HepG2 (cell line): ENCODE results near the gene NME2. TPM values are rescaled to one million over a fixed set of nuclear protein-coding genes. Genes with fewer than 3 reads are reported as not detected.

ENCODE experiments used
- ARID4A ChIP-seq: sonication (generic); formaldehyde crosslinking; IDR thresholded peaks from 2 replicates; pipeline ENCODE4 v1.5.0; 2020; ENCODE audit warnings: mild to moderate bottlenecking, missing genetic modification reagents, borderline replicate concordance
- BCL3 ChIP-seq: sonication (generic); formaldehyde crosslinking; IDR thresholded peaks from 2 replicates; pipeline ENCODE4 v1.5.1; 2020; ENCODE audit warnings: mild to moderate bottlenecking, missing genetic modification reagents, moderate library complexity
- CREM ChIP-seq, 2 experiments: sonication (generic) in 1 of 2; formaldehyde crosslinking in 1 of 2; IDR thresholded peaks; 2 replicates each; pipeline versions ENCODE4 v1.4.0 to v1.6.1; 2016 to 2020; ENCODE audit warnings: antibody characterized with exemption in 1 of 2, mild to moderate bottlenecking in 1 of 2, missing genetic modification reagents in 1 of 2
- FIP1L1 ChIP-seq: fragments of 200-400 bp; formaldehyde crosslinking; IDR thresholded peaks from 2 replicates; pipeline ENCODE4 v1.6.1; 2018; ENCODE audit warnings: low read depth, mild to moderate bottlenecking, low read length, moderate library complexity, borderline replicate concordance; ENCODE audit not compliant: insufficient read depth
- RELA ChIP-seq: sonication (generic); formaldehyde crosslinking; IDR thresholded peaks from 2 replicates; pipeline ENCODE4 v1.4.0; 2020; ENCODE audit warnings: missing genetic modification reagents
- TFAP4 ChIP-seq: sonication (generic); IDR thresholded peaks from 2 replicates; pipeline ENCODE4 v1.6.1; 2016; ENCODE audit warnings: low read depth, borderline replicate concordance
- YY1 ChIP-seq: IDR thresholded peaks from 2 replicates; pipeline ENCODE4 v1.6.1; 2011; ENCODE audit warnings: low read length, low read depth, moderate library complexity, mild to moderate bottlenecking; ENCODE audit not compliant: insufficient read depth, insufficient replicate concordance
- ZFP36 ChIP-seq: fragments of 150-350 bp; IDR thresholded peaks from 2 replicates; pipeline ENCODE4 v1.6.1; 2018; ENCODE audit warnings: borderline replicate concordance, low read length, low read depth; ENCODE audit not compliant: partially characterized antibody
- ZIK1 ChIP-seq: sonication (generic); formaldehyde crosslinking; IDR thresholded peaks from 2 replicates; pipeline ENCODE4 v1.5.0; 2020; ENCODE audit warnings: mild to moderate bottlenecking, low read depth, missing genetic modification reagents, borderline replicate concordance
- ZNF263 ChIP-seq: sonication (generic); formaldehyde crosslinking; IDR thresholded peaks from 2 replicates; pipeline ENCODE4 v1.4.0; 2020; ENCODE audit warnings: missing genetic modification reagents
- polyA plus RNA-seq, 8 experiments: library from polyadenylated mRNA; depleted of rRNA in 3 of 8; stranded (reverse) in 7 of 8; unstranded in 1 of 8; fragments of >200 nt; fragmentation: Illumina TruSeq in 4 of 8; extraction: Trizol in 4 of 8; gene quantifications; 2 replicates each; pipeline versions ENCODE4 v1.2.1 to v1.2.3, GENCODE V29; 2011 to 2016; ENCODE audit warnings: low read depth in 4 of 8, missing spikeins in 1 of 8, mixed read lengths in 1 of 8; ENCODE audit not compliant: insufficient read depth in 1 of 8
- total RNA-seq, 5 experiments: library from RNA; depleted of rRNA; stranded (reverse); fragments of >200 nt; fragmentation: Illumina TruSeq; extraction: Trizol; gene quantifications; 2 replicates each; pipeline ENCODE4 v1.2.3, GENCODE V29; 2016; ENCODE audit warnings: low read depth in 1 of 5
- TF ChIP-seq, protein P1 (sequence below): sonication (generic); formaldehyde crosslinking; IDR thresholded peaks from 2 replicates; pipeline ENCODE4 v1.4.0; 2020; ENCODE audit warnings: mild to moderate bottlenecking, missing genetic modification reagents
- TF ChIP-seq, protein P2 (sequence below): sonication (generic); formaldehyde crosslinking; IDR thresholded peaks from 2 replicates; pipeline ENCODE4 v1.8.1; 2023; ENCODE audit warnings: mild to moderate bottlenecking, missing genetic modification reagents, borderline replicate concordance
- TF ChIP-seq, protein P3 (sequence below): sonication (generic); formaldehyde crosslinking; IDR thresholded peaks from 2 replicates; pipeline ENCODE4 v1.4.0; 2020; ENCODE audit warnings: missing genetic modification reagents, mild to moderate bottlenecking, borderline replicate concordance

NME2 gene
- total and polyA plus RNA-seq, 2 of the 13 experiments (the other 11 are each of a cell fraction or from before 2014, with no cell fraction given), result 790 to 1,213 TPM

GRCh38 chr17:51121620-51122472, 44.4 kb upstream of the NME2 start (continued):
- TF ChIP-seq, protein P1, sequence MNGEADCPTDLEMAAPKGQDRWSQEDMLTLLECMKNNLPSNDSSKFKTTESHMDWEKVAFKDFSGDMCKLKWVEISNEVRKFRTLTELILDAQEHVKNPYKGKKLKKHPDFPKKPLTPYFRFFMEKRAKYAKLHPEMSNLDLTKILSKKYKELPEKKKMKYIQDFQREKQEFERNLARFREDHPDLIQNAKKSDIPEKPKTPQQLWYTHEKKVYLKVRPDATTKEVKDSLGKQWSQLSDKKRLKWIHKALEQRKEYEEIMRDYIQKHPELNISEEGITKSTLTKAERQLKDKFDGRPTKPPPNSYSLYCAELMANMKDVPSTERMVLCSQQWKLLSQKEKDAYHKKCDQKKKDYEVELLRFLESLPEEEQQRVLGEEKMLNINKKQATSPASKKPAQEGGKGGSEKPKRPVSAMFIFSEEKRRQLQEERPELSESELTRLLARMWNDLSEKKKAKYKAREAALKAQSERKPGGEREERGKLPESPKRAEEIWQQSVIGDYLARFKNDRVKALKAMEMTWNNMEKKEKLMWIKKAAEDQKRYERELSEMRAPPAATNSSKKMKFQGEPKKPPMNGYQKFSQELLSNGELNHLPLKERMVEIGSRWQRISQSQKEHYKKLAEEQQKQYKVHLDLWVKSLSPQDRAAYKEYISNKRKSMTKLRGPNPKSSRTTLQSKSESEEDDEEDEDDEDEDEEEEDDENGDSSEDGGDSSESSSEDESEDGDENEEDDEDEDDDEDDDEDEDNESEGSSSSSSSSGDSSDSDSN (CRISPR knock-in tag), result no peak
- TF ChIP-seq TFAP4 (peak; percentile 49; the same call in 1 of the 2 replicates), ARID4A (CRISPR knock-in tag) (peak; percentile 80; the same call in 1 of the 2 replicates), ZIK1 (CRISPR knock-in tag) (peak; percentile 63; the same call in 1 of the 2 replicates), BCL3 (no peak), YY1 (no peak), ZFP36 (no peak), FIP1L1 (no peak), ZNF263 (CRISPR knock-in tag) (0 out of 2 replicates have a peak, but pooled peaks have one; percentile 46), RELA (CRISPR knock-in tag) (peak; percentile 55; the same call in 1 of the 2 replicates), CREM (IDR thresholded peaks at IDR 0.05) (peak; percentile 45; the same call in 1 of the 2 replicates), CREM (CRISPR knock-in tag; IDR thresholded peaks at IDR 0.05) (no peak)
- TF ChIP-seq, protein P2, sequence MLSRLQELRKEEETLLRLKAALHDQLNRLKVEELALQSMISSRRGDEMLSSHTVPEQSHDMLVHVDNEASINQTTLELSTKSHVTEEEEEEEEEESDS (CRISPR knock-in tag), result no peak
- TF ChIP-seq, protein P3, sequence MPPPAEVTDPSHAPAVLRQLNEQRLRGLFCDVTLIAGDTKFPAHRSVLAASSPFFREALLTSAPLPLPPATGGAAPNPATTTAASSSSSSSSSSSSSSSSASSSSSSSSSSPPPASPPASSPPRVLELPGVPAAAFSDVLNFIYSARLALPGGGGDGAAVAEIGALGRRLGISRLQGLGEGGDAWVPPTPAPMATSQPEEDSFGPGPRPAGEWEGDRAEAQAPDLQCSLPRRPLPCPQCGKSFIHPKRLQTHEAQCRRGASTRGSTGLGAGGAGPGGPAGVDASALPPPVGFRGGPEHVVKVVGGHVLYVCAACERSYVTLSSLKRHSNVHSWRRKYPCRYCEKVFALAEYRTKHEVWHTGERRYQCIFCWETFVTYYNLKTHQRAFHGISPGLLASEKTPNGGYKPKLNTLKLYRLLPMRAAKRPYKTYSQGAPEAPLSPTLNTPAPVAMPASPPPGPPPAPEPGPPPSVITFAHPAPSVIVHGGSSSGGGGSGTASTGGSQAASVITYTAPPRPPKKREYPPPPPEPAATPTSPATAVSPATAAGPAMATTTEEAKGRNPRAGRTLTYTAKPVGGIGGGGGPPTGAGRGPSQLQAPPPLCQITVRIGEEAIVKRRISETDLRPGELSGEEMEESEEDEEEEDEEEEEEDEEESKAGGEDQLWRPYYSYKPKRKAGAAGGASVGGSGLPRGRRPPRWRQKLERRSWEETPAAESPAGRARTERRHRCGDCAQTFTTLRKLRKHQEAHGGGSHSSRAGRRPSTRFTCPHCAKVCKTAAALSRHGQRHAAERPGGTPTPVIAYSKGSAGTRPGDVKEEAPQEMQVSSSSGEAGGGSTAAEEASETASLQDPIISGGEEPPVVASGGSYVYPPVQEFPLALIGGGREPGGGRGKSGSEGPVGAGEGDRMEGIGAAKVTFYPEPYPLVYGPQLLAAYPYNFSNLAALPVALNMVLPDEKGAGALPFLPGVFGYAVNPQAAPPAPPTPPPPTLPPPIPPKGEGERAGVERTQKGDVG (CRISPR knock-in tag), result no peak
